Fibroblast of upper back skin (primary cell): ENCODE measurements around the gene ATG4B.
"Not testable (repeated sequence)": the region's sequence is repeated elsewhere in the genome, so short reads cannot be mapped to it uniquely, and the experiment has no call there.

ENCODE experiments used
- DNase-seq: peaks from one replicate; pipeline ENCODE4 v3.0.0-alpha.2; 2013

Gene ATG4B

DNA sequence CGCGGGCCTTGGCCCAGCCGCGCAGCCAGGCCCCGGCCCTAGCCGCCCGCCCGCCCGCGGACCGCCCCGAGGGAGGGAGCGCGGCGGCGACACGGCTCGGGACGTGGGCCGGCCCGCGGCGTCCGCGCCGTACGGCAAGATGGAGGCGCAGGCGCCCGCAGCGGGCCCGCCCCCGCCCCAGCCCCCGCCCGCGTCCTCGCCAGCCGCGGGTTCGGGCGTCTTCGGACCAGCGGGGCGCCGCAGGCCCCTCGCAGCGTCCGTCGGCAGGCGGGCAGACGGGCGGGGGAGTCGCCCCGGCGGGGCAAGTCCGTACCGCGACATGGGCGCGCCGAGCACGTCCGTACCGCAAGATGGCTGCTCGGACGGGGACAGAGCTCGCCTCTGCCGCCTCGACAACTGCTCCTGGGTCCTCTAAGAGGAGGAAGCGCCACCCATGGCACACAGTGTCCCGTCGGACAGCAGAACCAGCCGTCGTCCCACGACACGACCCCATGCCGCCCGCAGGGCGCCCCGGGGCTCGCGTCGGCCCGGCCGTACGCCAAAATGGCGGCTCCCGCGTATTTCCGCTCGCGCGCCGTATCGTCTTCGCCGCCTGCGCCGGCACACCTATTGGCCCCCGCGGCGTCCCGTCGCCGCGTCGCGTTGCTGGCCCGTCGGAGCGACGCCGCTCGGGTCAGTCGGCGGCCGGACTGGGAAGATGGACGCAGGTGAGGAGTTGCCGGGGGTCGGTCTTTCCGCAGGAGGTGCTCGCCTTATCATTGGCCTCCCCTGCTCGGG, at the start of gene ATG4B, which contains the start of gene THAP4:
ATG4B (plus strand) TSS at position 676 of the 777 bp plus-strand sequence; CDS start at position 698, 22 bp downstream.
THAP4 (minus strand) TSS at position 141 of the 777 bp plus-strand sequence. CDS start 141 bp downstream, outside the sequence.
- peak; percentile 78 for DNase-seq

DNA sequence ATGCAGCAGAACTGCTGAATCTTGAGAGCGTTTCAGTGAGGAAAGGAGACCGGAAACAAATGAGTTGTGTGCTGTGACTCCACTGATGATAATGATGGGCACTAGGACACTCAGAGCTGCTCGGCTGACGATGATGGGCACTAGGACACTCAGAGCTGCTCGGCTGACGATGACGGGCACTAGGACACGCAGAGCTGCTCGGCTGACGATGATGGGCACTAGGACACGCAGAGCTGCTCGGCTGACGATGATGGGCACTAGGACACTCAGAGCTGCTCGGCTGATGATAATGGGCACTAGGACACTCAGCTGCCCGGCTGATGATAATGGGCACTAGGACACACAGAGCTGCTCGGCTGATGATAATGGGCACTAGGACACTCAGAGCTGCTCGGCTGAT, 47.6 kb upstream of the ATG4B start:
- DNase-seq, result not testable (repeated sequence)

- not testable (repeated sequence) for DNase-seq
Measured at GRCh38 chr2:241590496-241591455, 46.7 kb upstream of the ATG4B start.

- DNase-seq, result no peak
Measured at GRCh38 chr2:241592126-241592845, 45.2 kb upstream of the ATG4B start.

DNA sequence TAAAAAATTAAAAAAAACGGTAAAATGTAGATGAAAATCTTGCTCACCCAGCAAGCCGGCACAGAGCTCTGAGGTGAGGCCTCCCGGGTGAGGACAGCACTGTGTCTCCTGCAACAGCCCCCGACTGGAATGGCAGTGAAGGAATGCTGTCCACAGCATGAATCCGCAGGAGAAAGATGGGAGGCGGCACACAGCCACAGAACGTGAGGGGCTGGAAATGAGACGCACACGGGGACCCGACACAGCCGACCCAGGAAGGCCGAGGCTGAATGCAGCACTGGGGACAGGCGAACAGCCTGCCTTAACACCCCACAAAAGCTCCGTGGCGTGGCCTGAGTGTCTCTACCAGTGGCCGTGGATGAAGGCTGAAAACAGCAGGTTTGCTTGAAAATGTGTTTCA, 44.2 kb upstream of the ATG4B start:
- no peak for DNase-seq

DNA sequence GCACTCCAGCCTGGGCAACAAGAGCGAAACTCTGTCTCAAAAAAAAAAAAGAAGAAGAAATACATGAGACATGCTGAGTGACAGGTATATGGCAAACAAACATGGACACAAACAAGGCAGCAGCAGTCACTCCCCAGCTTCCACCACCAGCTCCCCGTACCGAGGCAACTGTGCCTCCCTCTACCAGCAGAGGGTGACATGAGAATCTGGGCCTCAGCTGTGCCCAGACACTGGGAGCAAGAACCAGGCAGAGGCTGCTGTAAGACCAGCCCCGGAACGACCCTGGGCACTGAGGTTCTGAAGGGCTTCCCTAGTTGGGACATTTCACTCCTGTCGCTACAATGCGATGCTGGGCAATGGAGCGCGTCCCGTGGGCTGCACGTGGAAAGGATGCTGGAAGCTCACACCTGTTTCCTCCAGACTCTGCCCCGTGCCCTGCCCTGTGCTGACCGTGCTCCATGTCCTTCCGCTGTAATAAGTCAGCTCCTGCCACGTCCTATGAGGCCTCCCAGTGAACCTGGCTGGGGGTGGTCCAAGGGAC, 41.8 kb upstream of the ATG4B start:
- DNase-seq, result no peak

DNA sequence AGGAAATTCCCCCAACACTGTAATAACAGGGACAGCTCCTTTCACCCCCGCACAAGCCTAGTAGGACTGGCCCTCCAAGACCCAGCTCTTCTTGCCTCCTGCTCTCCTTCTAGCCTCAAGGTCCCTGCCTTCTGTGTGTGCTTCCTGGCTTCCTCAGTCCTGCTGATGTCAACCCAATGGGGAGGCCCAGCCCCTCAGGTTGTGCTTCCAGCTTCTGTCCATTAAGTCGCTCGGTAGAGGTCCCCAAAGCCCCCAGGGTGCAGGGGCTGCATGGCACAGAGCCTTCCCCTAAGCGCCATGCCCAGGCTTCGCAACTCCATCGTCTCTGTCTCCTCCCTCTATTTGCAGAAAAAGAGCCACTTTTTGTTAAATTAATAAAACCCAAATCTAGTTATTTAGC, 39.9 kb upstream of the ATG4B start:
- no peak for DNase-seq

GRCh38 chr2:241598061-241598460, 39.4 kb upstream of the ATG4B start:
- DNase-seq, result no peak

GRCh38 chr2:241598487-241598886, 39.0 kb upstream of the ATG4B start:
- DNase-seq, result no peak

- no peak for DNase-seq
Measured at GRCh38 chr2:241599615-241600014, 37.9 kb upstream of the ATG4B start.

DNA sequence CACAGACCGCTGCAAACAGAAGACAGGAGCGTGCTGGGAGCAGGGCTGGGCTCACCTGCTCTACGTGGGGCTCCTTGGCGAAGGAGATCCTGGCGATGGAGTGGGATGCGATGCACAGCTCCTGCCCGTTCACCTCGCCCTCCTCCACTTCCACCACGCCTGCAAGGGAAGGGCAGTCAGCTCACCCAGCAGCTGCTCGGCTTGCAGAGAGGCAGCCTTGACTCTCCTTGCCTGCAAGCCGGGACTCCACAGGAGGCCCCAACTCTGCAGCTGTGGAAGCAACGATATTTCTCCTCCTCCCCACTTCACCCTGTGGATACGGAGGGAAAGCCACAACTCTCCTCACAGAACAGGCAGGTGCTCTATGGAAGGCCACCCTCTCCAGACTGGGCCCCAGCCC, 35.7 kb upstream of the ATG4B start:
- DNase-seq, result no peak

GRCh38 chr2:241602720-241603119, 34.8 kb upstream of the ATG4B start:
- no peak for DNase-seq

DNA sequence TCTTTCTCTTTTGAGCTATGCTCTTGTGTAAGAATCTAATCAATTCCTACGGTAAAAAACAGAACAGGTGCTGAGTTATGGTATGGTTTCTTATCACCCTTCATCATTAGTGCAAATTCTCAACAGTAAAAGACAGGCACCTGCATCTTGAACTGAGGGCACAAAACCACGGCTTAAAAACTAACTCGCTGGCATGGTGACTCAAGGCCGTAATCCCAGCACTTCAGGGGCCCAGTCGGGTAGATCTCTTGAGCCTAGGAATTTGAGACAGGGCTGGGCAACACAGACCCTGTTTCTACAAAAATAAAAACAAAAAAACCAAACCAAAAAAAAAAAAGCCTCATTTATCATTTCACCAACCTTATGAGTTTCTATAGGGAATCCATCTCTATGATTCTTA, 33.8 kb upstream of the ATG4B start:
- DNase-seq, result no peak

DNA sequence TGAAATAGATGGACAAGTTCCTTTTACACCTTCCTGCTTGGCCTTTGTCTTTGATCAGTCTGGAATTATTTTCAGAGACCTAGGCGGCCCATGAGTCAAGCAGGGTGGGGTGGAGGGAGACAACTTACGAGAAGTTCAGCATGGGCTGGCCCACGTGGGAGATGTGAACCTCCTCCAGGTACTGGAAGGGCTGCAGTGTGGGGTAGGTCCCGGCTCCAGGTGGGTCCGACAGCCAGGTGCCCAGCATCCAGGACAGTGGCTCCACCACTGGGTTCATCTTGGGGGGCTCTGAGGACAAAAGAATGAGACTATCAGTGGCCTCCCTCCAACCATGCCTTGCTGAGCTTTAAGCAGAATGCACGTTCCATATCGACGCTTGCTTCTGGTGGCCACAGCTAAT, 31.3 kb upstream of the ATG4B start:
- no peak for DNase-seq

GRCh38 chr2:241607162-241607885, 30.2 kb upstream of the ATG4B start:
- DNase-seq, result no peak

DNA sequence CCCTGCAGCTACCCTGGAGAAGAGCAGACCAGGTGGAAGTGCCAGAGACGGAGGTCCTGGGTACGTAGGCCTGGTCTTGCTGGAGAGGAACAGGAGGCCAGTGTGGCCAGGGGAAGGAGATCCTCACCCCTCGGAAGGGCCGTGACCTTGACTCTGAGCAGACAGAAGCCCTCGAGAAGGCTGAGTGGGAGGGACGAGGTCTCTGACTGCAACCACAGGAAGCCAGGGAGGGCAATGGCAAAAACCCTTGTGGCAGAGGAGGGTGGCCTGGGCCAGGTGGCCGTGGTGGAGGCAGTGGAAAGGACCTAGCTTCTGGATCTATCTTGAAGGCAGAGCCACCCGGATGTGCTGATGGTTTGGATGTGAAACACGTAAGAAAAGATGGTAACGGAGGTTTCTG, 28.6 kb upstream of the ATG4B start:
- no peak for DNase-seq

GRCh38 chr2:241609859-241610793, 27.4 kb upstream of the ATG4B start:
- peak; percentile 82 for DNase-seq

GRCh38 chr2:241611062-241611461, 26.4 kb upstream of the ATG4B start:
- no peak for DNase-seq

DNA sequence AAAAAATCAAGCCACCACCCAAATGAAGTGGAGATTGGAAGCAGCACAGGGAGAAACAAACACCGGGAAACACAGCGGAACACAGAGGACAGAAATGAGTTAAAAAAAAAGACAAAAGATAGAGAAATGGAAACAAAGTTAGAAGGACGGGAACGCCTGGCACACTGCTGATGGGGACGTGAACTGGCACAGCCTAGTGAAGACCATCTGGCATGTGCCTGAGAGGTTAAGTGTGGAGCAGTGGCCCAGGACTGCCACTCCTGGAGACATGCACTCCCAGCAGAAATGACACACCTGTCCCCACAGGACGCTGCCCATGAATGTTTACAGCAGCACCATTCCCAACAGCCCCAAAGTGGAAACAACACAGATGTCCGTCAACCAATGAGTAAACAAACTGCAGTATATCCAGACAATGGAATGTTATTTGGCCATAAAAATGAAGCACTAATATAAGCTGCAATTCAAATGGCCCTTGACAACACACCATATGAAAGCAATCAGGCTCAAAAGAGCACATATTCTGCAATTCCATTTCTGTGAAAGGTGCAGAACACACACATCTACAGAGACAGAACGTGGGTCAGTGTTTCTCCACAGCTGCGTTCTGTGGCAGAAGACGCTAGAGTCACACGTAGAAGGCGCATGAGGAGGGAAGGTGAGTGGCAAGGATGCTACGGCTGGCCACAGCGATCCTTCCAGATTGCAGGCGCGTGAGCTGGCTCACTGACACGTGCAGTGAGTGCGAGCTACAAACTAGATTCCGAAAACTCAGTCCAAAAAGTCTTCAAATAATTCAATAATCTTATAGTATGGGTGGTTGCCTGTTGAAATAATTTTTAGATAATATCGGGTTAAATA, 25.1 kb upstream of the ATG4B start:
- DNase-seq, result no peak
